AG09309 (cell line): ENCODE data around the gene UBE2D3.

Source experiments
- DNase-seq: peaks from one replicate; pipeline ENCODE4 v3.0.0-alpha.2; 2010; ENCODE audit warnings: low read depth
- H3K4me3 ChIP-seq: 2 replicates; pipeline ENCODE4 v1.5.1; 2011; ENCODE audit warnings: mild to moderate bottlenecking, low read depth, low read length, moderate library complexity; ENCODE audit not compliant: control insufficient read depth
- CTCF ChIP-seq: IDR thresholded peaks from 2 replicates; pipeline ENCODE4 v1.5.1; 2011; ENCODE audit warnings: mild to moderate bottlenecking, low read depth, low read length, inconsistent platforms; ENCODE audit not compliant: insufficient read depth, control insufficient read depth; ENCODE audit errors: missing control alignments

UBE2D3 gene

GRCh38 chr4:102828497-102828808 lies 1.1 kb upstream of the UBE2D3 start:
- no peak for TF ChIP-seq CTCF
- H3K4me3 ChIP-seq = peak overlapping the region; percentile 78
- DNase-seq = no peak

- no peak for TF ChIP-seq CTCF
- peak; percentile 100 for DNase-seq
- peak overlapping the region; percentile 80 for H3K4me3 ChIP-seq
Observed at GRCh38 chr4:102827674-102828496, 534 bp upstream of the UBE2D3 start.

- DNase-seq = no peak
- peak overlapping the region; percentile 80 for H3K4me3 ChIP-seq
Observed at GRCh38 chr4:102826105-102826889, 1.1 kb downstream of the UBE2D3 start.

DNA sequence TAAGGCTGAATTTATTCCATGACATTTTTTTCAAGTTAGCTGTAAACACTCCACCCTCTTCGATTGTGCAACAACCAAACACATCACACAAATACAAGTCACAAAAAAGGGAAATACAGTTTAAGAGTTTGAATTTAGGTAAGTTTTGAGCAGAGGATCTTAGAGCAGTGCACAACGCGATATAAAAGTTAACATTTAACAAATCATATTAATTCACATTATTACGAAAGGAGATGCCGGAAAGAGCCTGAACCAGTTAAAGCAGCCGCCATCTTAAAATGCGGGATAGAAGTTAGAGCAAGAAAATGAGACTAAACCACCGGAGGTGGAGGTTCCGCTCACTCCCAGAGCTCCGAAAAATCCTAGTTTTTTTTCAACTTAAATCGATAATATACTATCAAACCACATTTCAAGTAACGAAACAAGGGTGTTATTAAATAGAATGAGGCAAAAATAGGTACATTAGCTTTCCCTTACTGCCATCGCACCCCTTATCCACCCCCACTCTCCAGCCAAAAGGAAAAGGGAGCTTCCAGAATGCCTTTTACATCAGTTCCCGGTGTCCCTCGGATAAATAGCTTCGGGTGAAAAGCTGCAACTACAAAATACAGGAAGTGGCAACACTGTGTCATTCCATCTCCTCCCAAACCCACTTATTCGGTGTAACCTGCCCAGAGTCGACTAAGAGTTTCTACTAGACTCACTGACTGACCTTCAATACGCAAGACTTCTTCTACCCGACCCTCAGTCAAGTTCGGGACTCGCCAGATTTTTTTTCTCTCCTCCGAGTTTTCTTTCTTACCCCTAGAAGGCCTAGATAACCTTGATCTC lies 1.9 kb downstream of the UBE2D3 start:
- TF ChIP-seq CTCF = no peak
- H3K4me3 ChIP-seq = peak overlapping the region; percentile 80
- no peak for DNase-seq

More at GRCh38 chr4:102826105-102826889, 1.1 kb downstream of the UBE2D3 start:
- no peak for TF ChIP-seq CTCF

DNA sequence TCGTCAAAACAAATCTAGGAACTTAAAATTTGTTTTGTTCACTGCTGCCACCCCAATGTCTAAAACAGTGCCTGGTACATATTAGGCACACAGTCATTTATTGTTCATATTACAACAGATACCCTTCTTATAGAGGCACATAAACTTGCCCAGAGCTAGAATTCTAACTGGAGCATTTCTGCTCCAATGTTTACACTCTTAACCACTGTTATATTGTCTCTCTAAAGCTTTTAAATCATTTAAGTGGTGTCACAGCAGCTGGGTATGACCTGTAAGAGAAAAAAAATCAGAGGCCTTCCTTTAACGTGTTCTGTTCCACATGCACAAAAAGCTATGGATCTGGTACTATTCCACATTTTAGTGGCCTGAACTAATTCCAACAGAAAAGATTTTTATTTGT lies 3.0 kb downstream of the UBE2D3 start:
- no peak for DNase-seq
- no peak for TF ChIP-seq CTCF

GRCh38 chr4:102823897-102824296 lies 3.5 kb downstream of the UBE2D3 start:
- no peak for TF ChIP-seq CTCF
- DNase-seq = no peak
- peak overlapping the region; percentile 80 for H3K4me3 ChIP-seq

More for the DNA sequence above, 3.0 kb downstream of the UBE2D3 start:
- peak overlapping the region; percentile 80 for H3K4me3 ChIP-seq
